Suprapubic skin (tissue), 4 donors: Measurements from ENCODE around the gene RGS17. TPM values are rescaled to one million over a fixed set of nuclear protein-coding genes. Genes with fewer than 3 reads are reported as not detected.

Source experiments
- DNase-seq, 2 donors: peaks; one replicate each; pipeline ENCODE4 v3.0.0-alpha.2; 2019; ENCODE audit warnings: low spot score in 2 of 2
- H3K27ac ChIP-seq: fragments of 200-600 bp; sonication (generic); one replicate; pipeline ENCODE4 v1.5.1; 2019
- H3K27me3 ChIP-seq: fragments of 200-600 bp; sonication (generic); one replicate; pipeline ENCODE4 v1.5.1; 2019
- H3K36me3 ChIP-seq: fragments of 200-600 bp; sonication (generic); one replicate; pipeline ENCODE4 v1.5.1; 2019
- H3K4me1 ChIP-seq: fragments of 200-600 bp; sonication (generic); one replicate; pipeline ENCODE4 v1.5.1; 2019
- H3K4me3 ChIP-seq: fragments of 200-600 bp; sonication (generic); one replicate; pipeline ENCODE4 v1.5.1; 2019; ENCODE audit warnings: mild to moderate bottlenecking
- H3K9me3 ChIP-seq: fragments of 200-600 bp; sonication (generic); one replicate; pipeline ENCODE4 v1.5.1; 2019
- EP300 ChIP-seq: sonication (generic); formaldehyde crosslinking; IDR thresholded peaks from one replicate; pipeline ENCODE4 v1.6.1; 2017; ENCODE audit warnings: antibody characterized with exemption
- POLR2A ChIP-seq, 2 donors: fragments of 450-650 bp; IDR thresholded peaks; one replicate each; pipeline ENCODE4 v1.6.1; 2017; ENCODE audit warnings: antibody characterized with exemption in 2 of 2, mild to moderate bottlenecking in 2 of 2, moderate library complexity in 2 of 2
- POLR2AphosphoS5 ChIP-seq, 3 donors: sonication (generic); formaldehyde crosslinking; IDR thresholded peaks; one replicate each; pipeline ENCODE4 v1.6.1; 2017; ENCODE audit warnings: antibody characterized with exemption in 3 of 3
- WGBS: methylation state at CpG from one replicate; pipeline ENCODE4 v1.1.5; 2018; 5-methylcytosine and 5-hydroxymethylcytosine counted together
- total RNA-seq, 4 donors: library from RNA; depleted of rRNA; stranded (reverse); fragments of >200 nt; gene quantifications; one replicate each; pipeline ENCODE4 v1.1.0, GENCODE V29; 2016
- TF ChIP-seq, protein P1 (sequence below), 2 donors: fragments of 200-600 bp in 1 of 2; fragments of 450-650 bp in 1 of 2; sonication (generic) in 1 of 2; IDR thresholded peaks; one replicate each; pipeline ENCODE4 v1.5.1; 2016 to 2019; ENCODE audit warnings: antibody characterized with exemption in 2 of 2, mild to moderate bottlenecking in 1 of 2, moderate library complexity in 1 of 2

RGS17 gene
- total RNA-seq, 4 donors from 2014 or later: 0.08 to 1.8 (median 0.26) TPM

DNA sequence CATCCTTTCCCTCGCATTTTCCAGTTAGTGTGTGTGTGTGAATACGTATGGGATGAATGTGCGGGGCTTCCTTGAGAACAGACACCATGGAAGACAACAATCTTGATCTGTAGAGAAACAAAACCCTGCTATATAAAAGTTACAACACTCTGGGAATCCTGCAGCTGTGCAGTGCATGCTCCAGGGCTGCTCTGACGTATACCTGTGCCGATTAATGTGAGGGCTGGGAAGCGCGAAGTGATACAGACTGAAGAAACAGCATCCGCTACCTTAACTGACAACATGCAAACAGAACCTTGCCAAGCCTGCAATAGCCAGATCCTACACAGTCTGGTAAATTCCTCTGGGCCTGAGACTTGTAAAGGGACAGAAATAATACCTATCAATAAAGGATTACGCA lies 96.9 kb downstream of the RGS17 start:
- DNase-seq: no peak
- no peaks in the 10 kb centered on the region for H3K36me3 ChIP-seq
- TF ChIP-seq EP300 (no peak), POLR2AphosphoS5 (IDR thresholded peaks at IDR 0.05) (no peak), POLR2A (IDR thresholded peaks at IDR 0.05) (no peak)
- TF ChIP-seq, protein P1, sequence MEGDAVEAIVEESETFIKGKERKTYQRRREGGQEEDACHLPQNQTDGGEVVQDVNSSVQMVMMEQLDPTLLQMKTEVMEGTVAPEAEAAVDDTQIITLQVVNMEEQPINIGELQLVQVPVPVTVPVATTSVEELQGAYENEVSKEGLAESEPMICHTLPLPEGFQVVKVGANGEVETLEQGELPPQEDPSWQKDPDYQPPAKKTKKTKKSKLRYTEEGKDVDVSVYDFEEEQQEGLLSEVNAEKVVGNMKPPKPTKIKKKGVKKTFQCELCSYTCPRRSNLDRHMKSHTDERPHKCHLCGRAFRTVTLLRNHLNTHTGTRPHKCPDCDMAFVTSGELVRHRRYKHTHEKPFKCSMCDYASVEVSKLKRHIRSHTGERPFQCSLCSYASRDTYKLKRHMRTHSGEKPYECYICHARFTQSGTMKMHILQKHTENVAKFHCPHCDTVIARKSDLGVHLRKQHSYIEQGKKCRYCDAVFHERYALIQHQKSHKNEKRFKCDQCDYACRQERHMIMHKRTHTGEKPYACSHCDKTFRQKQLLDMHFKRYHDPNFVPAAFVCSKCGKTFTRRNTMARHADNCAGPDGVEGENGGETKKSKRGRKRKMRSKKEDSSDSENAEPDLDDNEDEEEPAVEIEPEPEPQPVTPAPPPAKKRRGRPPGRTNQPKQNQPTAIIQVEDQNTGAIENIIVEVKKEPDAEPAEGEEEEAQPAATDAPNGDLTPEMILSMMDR (IDR thresholded peaks at IDR 0.05): no peak
- no peaks in the 10 kb centered on the region for H3K27me3 ChIP-seq
- H3K9me3 ChIP-seq: no peaks in the 10 kb centered on the region
- no peak overlapping the region for H3K4me3 ChIP-seq
- WGBS: 98% methylated on average over 9 of the region's 9 CpGs
- no peak overlapping the region for H3K27ac ChIP-seq
- H3K4me1 ChIP-seq: no peaks in the 10 kb centered on the region

DNA sequence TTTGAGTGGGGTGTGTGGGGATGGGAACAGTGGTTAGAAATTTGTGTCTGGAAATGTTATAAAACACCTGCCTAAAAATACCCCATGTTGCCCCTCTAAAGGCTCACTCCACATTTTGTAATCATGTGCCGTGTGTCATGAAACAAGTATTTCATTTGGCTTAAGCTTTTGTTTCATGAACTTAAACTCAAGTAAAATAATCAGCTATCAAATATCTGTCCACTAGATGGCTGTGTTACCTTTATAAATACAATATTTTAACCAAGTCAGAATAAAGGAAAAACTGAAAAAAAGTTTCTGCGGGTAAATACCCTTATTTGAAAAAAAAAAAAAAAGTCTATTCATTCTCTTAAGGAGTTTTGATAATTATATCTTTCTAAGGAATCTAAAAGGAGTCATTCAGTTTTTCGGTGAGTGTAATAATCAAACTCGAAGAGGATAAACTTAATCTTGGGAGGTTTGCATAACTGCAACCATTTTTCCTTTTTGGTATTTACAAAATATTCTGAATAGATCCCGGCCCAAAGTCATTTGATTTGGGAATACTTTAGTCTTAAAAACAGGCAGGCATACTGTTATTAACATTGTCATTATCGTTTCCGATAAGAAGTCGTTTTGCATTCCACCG lies 98.7 kb downstream of the RGS17 start:
- no peak overlapping the region for H3K4me3 ChIP-seq
- H3K4me1 ChIP-seq: no peaks in the 10 kb centered on the region
- TF ChIP-seq, protein P1 (IDR thresholded peaks at IDR 0.05): no peak
- no peak for TF ChIP-seq POLR2A (IDR thresholded peaks at IDR 0.05)
- no peaks in the 10 kb centered on the region for H3K9me3 ChIP-seq
- 70% methylated on average over 9 of the region's 9 CpGs for WGBS
- H3K27ac ChIP-seq: no peak overlapping the region
- H3K27me3 ChIP-seq: no peaks in the 10 kb centered on the region
- no peak for DNase-seq
- H3K36me3 ChIP-seq: no peaks in the 10 kb centered on the region

DNA sequence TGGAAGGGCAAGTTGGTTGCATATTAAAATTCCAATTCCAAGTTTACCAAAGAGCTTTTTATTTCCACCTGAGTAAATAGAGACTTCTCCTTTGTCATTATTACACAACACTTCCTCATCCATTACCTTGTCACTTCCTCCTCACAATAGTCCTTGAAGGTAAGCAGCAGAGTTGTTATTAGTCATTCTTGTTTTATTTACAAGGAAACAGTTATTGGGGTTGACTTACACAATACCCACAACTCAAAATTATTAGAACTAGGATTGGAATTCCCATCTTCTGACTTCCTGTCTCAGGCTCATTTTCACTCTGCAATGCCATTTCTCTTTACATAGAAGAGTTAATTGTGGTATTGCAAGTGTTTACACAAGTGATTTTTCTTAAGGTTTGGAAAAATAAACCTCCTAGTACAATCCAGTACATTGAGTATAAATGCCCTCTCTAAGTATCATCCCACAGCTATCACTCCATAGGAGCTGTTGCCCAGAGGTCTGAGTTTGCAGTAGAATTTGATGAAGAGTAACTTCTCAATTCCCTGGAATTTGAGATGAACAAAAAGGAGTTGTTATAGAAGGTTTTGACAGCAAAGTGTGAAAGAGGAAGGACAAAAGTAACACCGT lies 99.6 kb downstream of the RGS17 start:
- TF ChIP-seq EP300 (no peak), POLR2AphosphoS5 (IDR thresholded peaks at IDR 0.05) (no peak), POLR2A (IDR thresholded peaks at IDR 0.05) (no peak)
- TF ChIP-seq, protein P1 (IDR thresholded peaks at IDR 0.05): no peak
- Histone ChIP-seq H3K27me3 (no peaks in the 10 kb centered on the region), H3K27ac (no peak overlapping the region), H3K9me3 (no peaks in the 10 kb centered on the region), H3K36me3 (no peaks in the 10 kb centered on the region), H3K4me3 (no peak overlapping the region), H3K4me1 (no peaks in the 10 kb centered on the region)
- no peak for DNase-seq
- 55% methylated on average over 1 of the region's 1 CpG for WGBS

DNA sequence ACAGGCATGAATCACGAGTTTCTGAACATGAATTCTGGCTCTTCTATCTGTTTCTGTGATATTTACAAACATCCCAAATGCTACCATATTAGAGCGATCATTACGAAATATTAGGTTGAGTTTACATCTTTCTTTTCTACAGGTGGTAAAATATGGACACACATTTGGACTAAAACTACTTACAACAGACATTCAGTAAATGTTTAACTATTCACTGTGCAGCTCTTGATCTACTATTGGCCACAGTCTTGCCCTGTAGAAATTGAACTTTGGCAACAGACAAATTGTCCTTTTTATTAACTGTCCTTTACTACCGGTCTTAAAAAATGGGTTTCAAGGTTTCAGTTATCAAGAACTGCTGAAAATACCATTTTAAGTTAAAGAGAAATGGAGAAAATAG lies 102.1 kb downstream of the RGS17 start:
- Histone ChIP-seq H3K9me3 (no peaks in the 10 kb centered on the region), H3K4me1 (no peaks in the 10 kb centered on the region), H3K4me3 (no peak overlapping the region), H3K27me3 (no peaks in the 10 kb centered on the region), H3K36me3 (no peaks in the 10 kb centered on the region), H3K27ac (no peak overlapping the region)
- TF ChIP-seq POLR2AphosphoS5 (IDR thresholded peaks at IDR 0.05) (no peak), EP300 (no peak), POLR2A (IDR thresholded peaks at IDR 0.05) (no peak)
- TF ChIP-seq, protein P1 (IDR thresholded peaks at IDR 0.05): no peak
- WGBS: 93% methylated on average over 4 of the region's 4 CpGs
- DNase-seq: no peak

DNA sequence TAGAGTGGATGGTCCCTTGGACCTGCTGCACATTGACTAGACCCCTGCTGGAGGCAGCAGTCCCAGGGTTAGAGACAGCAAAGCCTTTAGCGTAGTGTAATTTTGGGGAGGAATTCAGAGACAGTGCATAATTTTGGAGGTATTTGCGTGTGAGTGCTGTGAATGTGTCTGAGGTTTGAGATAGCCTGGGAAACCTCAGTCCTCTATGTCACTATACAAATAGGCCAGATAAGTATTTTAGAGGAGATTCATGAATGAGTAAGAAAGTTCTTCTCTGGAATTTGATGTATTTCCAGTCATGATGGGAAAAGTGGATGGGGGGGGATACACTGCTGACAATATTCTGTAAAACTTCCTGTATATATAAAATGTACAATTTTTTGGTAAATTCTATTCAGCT lies 102.8 kb downstream of the RGS17 start:
- WGBS: 87% methylated on average over 2 of the region's 2 CpGs
- no peak for DNase-seq
- H3K4me3 ChIP-seq: no peak overlapping the region
- H3K36me3 ChIP-seq: no peaks in the 10 kb centered on the region
- H3K9me3 ChIP-seq: no peaks in the 10 kb centered on the region
- no peaks in the 10 kb centered on the region for H3K4me1 ChIP-seq
- TF ChIP-seq POLR2A (IDR thresholded peaks at IDR 0.05) (no peak), EP300 (no peak), POLR2AphosphoS5 (IDR thresholded peaks at IDR 0.05) (no peak)
- TF ChIP-seq, protein P1 (IDR thresholded peaks at IDR 0.05): no peak
- no peak overlapping the region for H3K27ac ChIP-seq
- no peaks in the 10 kb centered on the region for H3K27me3 ChIP-seq
